Measurements from ENCODE around the gene KHDC4.

Gene KHDC4

GRCh38 chr1:155969377-155969791 is 35.2 kb upstream of the KHDC4 start:
- no peak for DNase-seq (ENCODE audit: low read depth in 3 of 3)

- DNase-seq (ENCODE audit: low read depth in 3 of 3), result no peak
Measured at GRCh38 chr1:155968670-155969069, 34.5 kb upstream of the KHDC4 start.

GRCh38 chr1:155968051-155968400 is 33.8 kb upstream of the KHDC4 start:
- DNase-seq (ENCODE audit: low read depth in 3 of 3), result no peak

GRCh38 chr1:155967341-155968050 is 33.3 kb upstream of the KHDC4 start:
- no peak for DNase-seq (ENCODE audit: low read depth in 3 of 3)

- no peak for DNase-seq (ENCODE audit: low read depth in 3 of 3)
Measured at GRCh38 chr1:155966750-155967149, 32.5 kb upstream of the KHDC4 start.

- no peak for DNase-seq (ENCODE audit: low read depth in 3 of 3)
Measured at GRCh38 chr1:155966135-155966534, 31.9 kb upstream of the KHDC4 start.

GRCh38 chr1:155964193-155964592 is 30.0 kb upstream of the KHDC4 start:
- no peak for DNase-seq (ENCODE audit: low read depth in 3 of 3)

- DNase-seq (ENCODE audit: low read depth in 3 of 3), result no peak
Measured at GRCh38 chr1:155962599-155963211, 28.5 kb upstream of the KHDC4 start.

- no peak for DNase-seq (ENCODE audit: low read depth in 3 of 3)
Measured at GRCh38 chr1:155961937-155962336, 27.7 kb upstream of the KHDC4 start.

GRCh38 chr1:155960081-155960745 is 26.0 kb upstream of the KHDC4 start:
- DNase-seq (ENCODE audit: low read depth in 3 of 3), result no peak

- no peak for DNase-seq (ENCODE audit: low read depth in 3 of 3)
Measured at GRCh38 chr1:155957411-155957915, 23.2 kb upstream of the KHDC4 start.

GRCh38 chr1:155954645-155955044 is 20.4 kb upstream of the KHDC4 start:
- no peak for DNase-seq (ENCODE audit: low read depth in 3 of 3)

- no peak for DNase-seq (ENCODE audit: low read depth in 3 of 3)
Measured at GRCh38 chr1:155952505-155952890, 18.3 kb upstream of the KHDC4 start.

- no peak for DNase-seq (ENCODE audit: low read depth in 3 of 3)
Measured at GRCh38 chr1:155951753-155952504, 17.7 kb upstream of the KHDC4 start.

- DNase-seq (ENCODE audit: low read depth in 3 of 3), result no peak
Measured at GRCh38 chr1:155950829-155951228, 16.6 kb upstream of the KHDC4 start.

- no peak for DNase-seq (ENCODE audit: low read depth in 3 of 3)
Measured at GRCh38 chr1:155947741-155948140, 13.5 kb upstream of the KHDC4 start.

GRCh38 chr1:155947292-155947691 is 13.1 kb upstream of the KHDC4 start:
- DNase-seq (ENCODE audit: low read depth in 3 of 3), result no peak

GRCh38 chr1:155946633-155947219 is 12.5 kb upstream of the KHDC4 start:
- DNase-seq (ENCODE audit: low read depth in 3 of 3), result no peak

- DNase-seq (ENCODE audit: low read depth in 3 of 3), result no peak
Measured at GRCh38 chr1:155944444-155944799, 10.2 kb upstream of the KHDC4 start.

GRCh38 chr1:155942578-155943141 is 8.4 kb upstream of the KHDC4 start:
- no peak for DNase-seq (ENCODE audit: low read depth in 3 of 3)

GRCh38 chr1:155941845-155942531 is 7.8 kb upstream of the KHDC4 start:
- DNase-seq (ENCODE audit: low read depth in 3 of 3), result no peak
